GM18951 (cell line): ENCODE data around the gene TMEM131.
"Not testable (repeated sequence)": the region's sequence is repeated elsewhere in the genome, so short reads cannot be mapped to it uniquely, and the experiment has no call there.

Experiments
- POLR2A ChIP-seq: IDR thresholded peaks from 4 replicates; pipeline ENCODE4 v1.6.1; 2011; ENCODE audit warnings: mild to moderate bottlenecking; ENCODE audit not compliant: insufficient read length, insufficient read depth; ENCODE audit errors: extremely low read depth
- in situ Hi-C: fragments of 300-500 bp; cut with MboI; formaldehyde crosslinking; loops from one replicate; pipeline ENCODE4 v1.12.0; 2022; ENCODE audit warnings: low sequenced_read_pairs, mixed read lengths, inconsistent platforms; ENCODE audit not compliant: unreplicated experiment

TMEM131 gene

GRCh38 chr2:97714084-97714949, 281.4 kb downstream of the TMEM131 start:
- TF ChIP-seq POLR2A = no peak
- in situ Hi-C loops = no loop called here

- no peak for TF ChIP-seq POLR2A
- in situ Hi-C loops = no loop called here
Observed at GRCh38 chr2:97713296-97714083, 282.3 kb downstream of the TMEM131 start, which contains the start of gene ZAP70. Gene ZAP70 (plus strand): TSS chr2:97713576. CDS start chr2:97724037, 10,461 bp downstream.

GRCh38 chr2:97712693-97713295, 283.0 kb downstream of the TMEM131 start:
- in situ Hi-C loops = no loop called here
- TF ChIP-seq POLR2A = no peak

GRCh38 chr2:97712175-97712574, 283.6 kb downstream of the TMEM131 start:
- in situ Hi-C loops = not testable (repeated sequence)

- in situ Hi-C loops = no loop called here
- no peak for TF ChIP-seq POLR2A
Observed at GRCh38 chr2:97711394-97711711, 284.4 kb downstream of the TMEM131 start.

- in situ Hi-C loops = no loop called here
- no peak for TF ChIP-seq POLR2A
Observed at GRCh38 chr2:97708608-97709007, 287.1 kb downstream of the TMEM131 start.

- no peak for TF ChIP-seq POLR2A
- in situ Hi-C loops = no loop called here
Observed at GRCh38 chr2:97708048-97708380, 287.7 kb downstream of the TMEM131 start.

GRCh38 chr2:97707362-97708047, 288.2 kb downstream of the TMEM131 start:
- in situ Hi-C loops = no loop called here
- TF ChIP-seq POLR2A = no peak

GRCh38 chr2:97706708-97707345, 288.9 kb downstream of the TMEM131 start:
- no peak for TF ChIP-seq POLR2A
- in situ Hi-C loops = no loop called here
